Activated naive CD4-positive, alpha-beta T cell treated with anti-CD3 and anti-CD28 coated beads, Interleukin-2, amount 50 U/mL, for 24 hours (primary cell): ENCODE measurements around the gene CHD9.
"Not testable (repeated sequence)": the region's sequence is repeated elsewhere in the genome, so short reads cannot be mapped to it uniquely, and the experiment has no call there.

Experiments
- H3K27ac Mint-ChIP-seq: one replicate; pipeline ENCODE4 v1.8.0; 2021; ENCODE audit warnings: mild to moderate bottlenecking, mixed read lengths
- H3K27me3 Mint-ChIP-seq: one replicate; pipeline ENCODE4 v1.8.0; 2021; ENCODE audit warnings: mixed read lengths
- H3K36me3 Mint-ChIP-seq: one replicate; pipeline ENCODE4 v1.8.0; 2021; ENCODE audit warnings: mixed read lengths
- H3K4me1 Mint-ChIP-seq: one replicate; pipeline ENCODE4 v1.8.0; 2021; ENCODE audit warnings: mixed read lengths
- H3K4me3 Mint-ChIP-seq: one replicate; pipeline ENCODE4 v1.8.0; 2021; ENCODE audit warnings: mild to moderate bottlenecking, mixed read lengths
- H3K9me3 Mint-ChIP-seq: one replicate; pipeline ENCODE4 v1.8.0; 2021; ENCODE audit warnings: mixed read lengths

CHD9 gene

DNA sequence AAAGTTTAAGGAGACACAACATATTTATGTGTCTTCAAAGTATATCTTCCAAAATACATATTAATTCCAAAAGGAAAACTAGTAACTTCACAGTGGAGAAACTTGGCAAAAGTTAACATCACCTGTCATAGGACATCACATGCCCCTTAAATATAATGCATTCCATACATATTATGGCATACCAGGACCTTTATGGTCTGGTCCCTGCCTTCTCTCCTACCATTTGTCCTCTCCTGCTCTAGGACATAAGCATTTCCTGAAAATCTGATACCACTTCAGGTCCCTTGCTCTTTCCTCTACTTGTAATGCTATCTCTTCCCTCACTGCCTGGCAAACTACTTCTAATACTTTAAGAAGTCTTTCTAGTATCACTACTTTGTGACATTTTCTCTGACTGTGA lies 211.4 kb downstream of the CHD9 start:
- Mint-ChIP-seq H3K27ac (no peak overlapping the region), H3K9me3 (no peaks in the 10 kb centered on the region), H3K4me1 (no peaks in the 10 kb centered on the region), H3K36me3 (peaks cover 7% of the 10 kb centered on the region), H3K27me3 (no peaks in the 10 kb centered on the region), H3K4me3 (no peak overlapping the region)

DNA sequence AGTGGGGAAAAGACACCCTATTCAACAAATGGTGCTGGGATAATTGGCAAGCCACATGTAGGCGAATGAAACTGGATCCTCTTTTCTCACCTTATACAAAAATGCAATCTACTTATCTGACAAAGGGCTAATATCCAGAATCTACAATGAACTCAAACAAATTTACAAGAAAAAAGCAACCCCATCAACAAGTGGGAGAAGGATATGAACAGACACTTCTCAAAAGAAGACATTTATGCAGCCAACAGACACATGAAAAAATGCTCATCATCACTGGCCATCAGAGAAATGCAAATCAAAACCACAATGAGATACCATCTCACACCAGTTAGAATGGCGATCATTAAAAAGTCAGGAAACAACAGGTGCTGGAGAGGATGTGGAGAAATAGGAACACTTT lies 223.7 kb downstream of the CHD9 start:
- H3K9me3 Mint-ChIP-seq, H3K4me1 Mint-ChIP-seq, H3K4me3 Mint-ChIP-seq, H3K27me3 Mint-ChIP-seq, H3K27ac Mint-ChIP-seq, H3K36me3 Mint-ChIP-seq: not testable (repeated sequence)

DNA sequence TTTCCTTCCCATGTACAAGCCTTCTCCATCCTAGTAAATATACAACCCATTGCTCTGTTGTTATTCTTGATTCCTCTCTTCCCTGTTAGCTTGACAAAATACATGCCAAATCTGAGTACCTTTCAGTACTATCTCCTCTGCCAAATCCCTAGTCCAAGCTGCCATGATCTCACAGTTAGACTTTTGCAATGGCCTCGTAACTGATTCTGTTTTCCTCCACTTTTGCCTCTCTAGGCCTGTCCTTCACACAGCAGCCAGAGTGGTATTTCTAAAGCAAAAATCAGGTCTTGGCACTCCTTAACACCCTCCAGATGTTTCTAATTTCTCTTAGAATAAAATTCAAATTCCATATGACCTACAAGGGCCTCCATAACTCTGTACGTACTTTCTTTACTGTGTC lies 226.5 kb downstream of the CHD9 start:
- H3K36me3 Mint-ChIP-seq: peaks cover 7% of the 10 kb centered on the region
- H3K9me3 Mint-ChIP-seq: no peaks in the 10 kb centered on the region
- H3K27ac Mint-ChIP-seq: no peak overlapping the region
- H3K4me1 Mint-ChIP-seq: no peaks in the 10 kb centered on the region
- H3K4me3 Mint-ChIP-seq: no peak overlapping the region
- no peaks in the 10 kb centered on the region for H3K27me3 Mint-ChIP-seq

DNA sequence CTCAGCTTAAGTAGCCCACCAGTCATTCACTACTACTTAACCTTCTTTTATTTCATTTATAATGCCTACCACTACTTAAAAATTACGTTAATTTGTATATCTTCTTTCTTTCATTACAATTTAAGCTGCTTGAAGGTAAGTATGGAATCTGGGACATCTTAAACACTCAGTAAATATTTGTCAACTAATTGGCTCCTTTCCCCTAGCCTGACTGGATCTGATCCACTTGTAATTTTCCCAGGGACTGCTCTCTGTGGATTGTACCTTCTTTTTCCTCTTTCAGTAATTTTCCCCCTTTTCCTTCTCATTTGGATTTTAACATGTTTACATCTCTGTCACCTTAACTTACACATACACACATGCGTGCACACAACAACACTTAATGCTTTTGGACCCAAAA lies 227.1 kb downstream of the CHD9 start:
- peaks cover 8% of the 10 kb centered on the region for H3K36me3 Mint-ChIP-seq
- H3K4me1 Mint-ChIP-seq: no peaks in the 10 kb centered on the region
- H3K9me3 Mint-ChIP-seq: no peaks in the 10 kb centered on the region
- H3K4me3 Mint-ChIP-seq: no peak overlapping the region
- H3K27ac Mint-ChIP-seq: no peak overlapping the region
- H3K27me3 Mint-ChIP-seq: no peaks in the 10 kb centered on the region

DNA sequence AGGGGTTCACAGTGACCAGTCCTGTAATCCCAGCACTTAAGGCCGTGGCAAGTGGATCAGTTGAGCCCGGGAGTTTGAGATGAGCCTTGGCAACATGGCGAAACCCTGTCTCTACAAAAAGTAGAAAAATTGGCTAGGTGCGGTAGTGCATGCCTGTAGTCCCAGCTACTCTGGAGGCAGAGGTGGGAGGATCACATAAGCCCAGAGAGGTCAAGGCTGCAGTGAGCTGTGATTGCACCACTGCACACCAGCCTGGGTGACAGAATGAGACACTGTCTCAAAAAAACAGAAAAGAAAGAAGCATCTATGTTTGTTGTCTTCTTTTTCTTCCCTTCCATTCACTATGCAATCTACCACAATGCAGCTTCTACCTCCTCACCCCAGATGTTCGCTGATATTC lies 227.5 kb downstream of the CHD9 start:
- Mint-ChIP-seq H3K27me3 (no peaks in the 10 kb centered on the region), H3K4me3 (no peak overlapping the region), H3K4me1 (no peaks in the 10 kb centered on the region)

DNA sequence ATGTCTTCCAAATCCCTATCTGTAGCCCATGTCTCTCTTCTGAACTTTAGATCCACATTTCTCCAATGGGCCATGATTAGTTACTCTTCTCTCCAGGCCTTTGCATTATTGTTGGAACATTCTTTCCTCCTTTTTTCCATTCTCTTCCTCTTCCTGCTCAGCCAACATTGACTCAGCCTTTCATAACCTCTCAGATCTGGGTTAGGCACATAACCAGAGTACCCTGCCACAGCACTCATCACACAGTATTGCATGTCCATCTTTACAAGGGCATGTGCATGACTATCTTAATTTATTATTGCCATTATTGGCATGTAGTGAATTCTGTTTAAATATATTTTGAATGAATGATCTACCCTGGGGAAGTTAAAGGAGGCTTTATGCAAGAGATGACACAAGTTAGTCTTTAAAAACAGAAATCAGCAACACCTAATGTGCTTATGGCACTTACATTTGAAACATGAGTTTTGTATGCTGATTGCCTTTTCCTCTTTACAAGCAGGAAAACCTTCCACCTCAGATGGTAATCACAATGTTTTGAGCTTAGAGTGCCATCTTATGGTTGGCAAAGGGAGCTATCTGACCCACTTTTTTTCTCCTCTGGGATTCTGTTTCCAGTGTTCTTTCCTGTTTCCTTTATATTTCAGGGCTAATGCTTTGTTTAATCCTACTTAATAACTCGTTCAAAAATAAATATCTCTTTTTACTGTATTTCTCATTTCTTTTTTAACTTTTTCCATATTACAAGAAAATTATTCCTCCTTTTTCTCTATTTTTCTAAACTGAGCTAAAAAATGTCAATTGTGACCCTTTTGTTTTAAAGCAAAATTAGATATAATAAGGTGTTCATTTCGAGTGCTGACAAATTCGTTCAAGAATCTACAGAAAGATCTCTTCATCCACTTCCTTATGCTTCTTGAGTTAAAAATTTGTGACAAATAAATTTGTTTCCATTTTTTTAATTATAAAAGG lies 228.5 kb downstream of the CHD9 start:
- Mint-ChIP-seq H3K27ac (no peak overlapping the region), H3K4me3 (no peak overlapping the region), H3K4me1 (no peaks in the 10 kb centered on the region), H3K9me3 (no peaks in the 10 kb centered on the region), H3K27me3 (no peaks in the 10 kb centered on the region), H3K36me3 (peaks cover 7% of the 10 kb centered on the region)

More for the DNA sequence above, 227.5 kb downstream of the CHD9 start:
- Mint-ChIP-seq H3K27ac (no peak overlapping the region), H3K36me3 (peaks cover 8% of the 10 kb centered on the region), H3K9me3 (no peaks in the 10 kb centered on the region)

DNA sequence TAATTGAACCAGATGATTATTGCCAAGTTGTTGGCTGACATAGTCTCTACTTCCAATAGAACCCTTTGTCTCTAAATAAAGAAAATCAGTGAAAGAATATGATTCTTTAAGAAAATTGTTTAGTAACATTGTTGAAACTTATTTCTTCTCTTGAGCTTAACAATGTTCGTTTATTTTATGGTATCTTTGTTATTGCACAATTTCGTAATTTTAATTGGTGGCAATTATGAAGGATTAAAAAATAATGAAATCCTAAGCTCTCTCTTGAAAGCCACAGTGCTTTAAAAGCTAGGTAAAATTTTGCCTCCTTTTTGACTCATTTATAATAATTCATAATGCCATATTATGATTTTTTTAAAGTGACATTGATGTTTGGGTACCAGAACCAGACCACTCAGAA lies 230.4 kb downstream of the CHD9 start:
- Mint-ChIP-seq H3K9me3 (no peaks in the 10 kb centered on the region), H3K36me3 (peaks cover 7% of the 10 kb centered on the region)

DNA sequence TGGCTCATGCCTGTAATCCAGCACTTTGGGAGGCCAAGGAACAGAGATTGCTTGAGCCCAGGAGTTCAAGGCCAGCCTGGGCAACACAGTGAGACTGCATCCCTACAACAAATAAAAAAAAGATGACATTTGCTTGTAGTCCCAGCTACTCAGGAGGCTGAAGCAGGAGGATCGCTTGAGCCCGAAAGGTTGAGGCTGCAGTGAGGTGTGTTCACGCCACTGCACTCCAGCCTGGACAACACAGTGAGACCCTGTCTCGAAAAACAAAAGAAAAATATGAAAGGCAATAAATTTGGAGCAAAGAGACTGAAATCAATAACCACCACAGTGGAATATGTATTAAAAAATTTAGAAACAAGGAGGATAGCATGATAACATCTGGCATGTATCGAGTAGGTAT lies 235.7 kb downstream of the CHD9 start:
- peaks cover 9% of the 10 kb centered on the region for H3K36me3 Mint-ChIP-seq

More for the DNA sequence above, 230.4 kb downstream of the CHD9 start:
- Mint-ChIP-seq H3K4me3 (no peak overlapping the region), H3K27me3 (no peaks in the 10 kb centered on the region), H3K27ac (no peak overlapping the region), H3K4me1 (no peaks in the 10 kb centered on the region)

DNA sequence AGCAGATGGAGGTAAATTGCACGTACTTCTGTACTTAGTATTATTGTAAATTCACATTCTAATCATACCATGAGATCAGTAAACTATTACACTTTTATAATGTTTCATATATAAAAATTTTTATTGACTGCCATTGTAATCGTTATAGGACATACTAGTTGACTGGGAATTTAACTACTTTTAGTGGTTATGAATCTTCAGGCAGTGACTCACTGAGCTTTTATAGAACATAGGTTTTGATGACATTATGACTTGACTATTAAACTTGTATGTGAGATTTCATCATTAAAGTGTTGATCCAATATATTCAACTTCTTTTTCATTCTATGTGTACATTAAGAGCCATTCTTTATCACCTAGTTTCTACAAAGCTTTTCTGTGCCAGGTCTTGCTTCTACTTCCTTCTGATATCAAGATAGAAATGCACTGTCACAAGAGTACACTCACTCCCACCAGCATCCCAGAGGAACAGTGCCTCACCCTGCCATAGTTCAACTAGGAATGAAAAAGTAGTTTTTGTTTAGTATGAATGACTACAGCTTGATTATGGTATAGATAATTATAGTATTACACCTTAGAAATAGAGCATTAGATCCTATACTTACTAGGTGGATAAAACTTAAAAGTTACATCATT lies 237.1 kb downstream of the CHD9 start:
- H3K9me3 Mint-ChIP-seq: no peaks in the 10 kb centered on the region
- H3K4me3 Mint-ChIP-seq: no peak overlapping the region
- peaks cover 8% of the 10 kb centered on the region for H3K36me3 Mint-ChIP-seq

More for the DNA sequence above, 235.7 kb downstream of the CHD9 start:
- H3K4me3 Mint-ChIP-seq: no peak overlapping the region
- H3K9me3 Mint-ChIP-seq: no peaks in the 10 kb centered on the region
- H3K27ac Mint-ChIP-seq: no peak overlapping the region
- H3K27me3 Mint-ChIP-seq: no peaks in the 10 kb centered on the region
- no peaks in the 10 kb centered on the region for H3K4me1 Mint-ChIP-seq

DNA sequence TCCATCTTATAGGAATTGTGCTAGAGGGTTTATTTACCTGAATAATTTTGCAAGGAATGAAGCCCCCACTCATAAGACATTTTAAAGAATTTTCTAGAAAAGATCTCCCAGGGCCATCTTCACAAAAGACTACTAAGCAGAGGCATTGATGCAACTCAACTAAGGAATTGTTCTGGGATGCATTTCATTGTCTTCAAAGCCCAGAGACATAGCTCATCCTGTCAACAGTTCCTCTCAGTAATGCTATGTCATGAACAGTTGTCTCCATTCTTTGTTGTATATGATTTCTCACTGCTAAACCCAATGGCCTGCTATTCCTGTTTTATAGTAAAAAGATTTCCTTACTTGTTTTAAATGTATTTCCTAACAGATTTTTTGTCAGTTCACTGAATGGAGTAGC lies 242.7 kb downstream of the CHD9 start:
- Mint-ChIP-seq H3K4me1 (no peaks in the 10 kb centered on the region), H3K27me3 (no peaks in the 10 kb centered on the region), H3K4me3 (no peak overlapping the region), H3K36me3 (peaks cover 10% of the 10 kb centered on the region), H3K27ac (no peak overlapping the region), H3K9me3 (no peaks in the 10 kb centered on the region)

More for the DNA sequence above, 237.1 kb downstream of the CHD9 start:
- no peaks in the 10 kb centered on the region for H3K27me3 Mint-ChIP-seq
- H3K27ac Mint-ChIP-seq: no peak overlapping the region
- H3K4me1 Mint-ChIP-seq: no peaks in the 10 kb centered on the region

DNA sequence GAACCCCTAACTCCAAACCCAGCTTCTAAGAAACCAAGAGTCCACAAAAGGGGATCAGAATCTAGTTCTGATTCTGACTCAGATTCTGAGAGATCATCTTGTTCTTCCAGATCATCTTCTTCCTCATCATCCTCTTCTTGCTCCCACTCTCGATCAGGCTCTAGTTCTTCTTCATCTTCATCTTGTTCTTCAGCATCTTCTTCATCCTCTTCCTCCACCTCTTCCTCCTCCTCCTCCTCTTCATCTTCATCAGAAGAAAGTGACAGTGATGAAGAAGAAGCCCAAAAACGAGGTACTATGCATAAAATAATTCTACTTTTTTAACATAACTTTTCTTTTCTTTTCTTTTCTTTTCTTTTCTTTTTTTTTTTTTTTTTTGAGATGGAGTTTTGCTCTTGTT lies 249.5 kb downstream of the CHD9 start:
- Mint-ChIP-seq H3K4me3 (no peak overlapping the region), H3K4me1 (no peaks in the 10 kb centered on the region), H3K27ac (no peak overlapping the region), H3K36me3 (peaks cover 9% of the 10 kb centered on the region), H3K9me3 (no peaks in the 10 kb centered on the region), H3K27me3 (no peaks in the 10 kb centered on the region)

DNA sequence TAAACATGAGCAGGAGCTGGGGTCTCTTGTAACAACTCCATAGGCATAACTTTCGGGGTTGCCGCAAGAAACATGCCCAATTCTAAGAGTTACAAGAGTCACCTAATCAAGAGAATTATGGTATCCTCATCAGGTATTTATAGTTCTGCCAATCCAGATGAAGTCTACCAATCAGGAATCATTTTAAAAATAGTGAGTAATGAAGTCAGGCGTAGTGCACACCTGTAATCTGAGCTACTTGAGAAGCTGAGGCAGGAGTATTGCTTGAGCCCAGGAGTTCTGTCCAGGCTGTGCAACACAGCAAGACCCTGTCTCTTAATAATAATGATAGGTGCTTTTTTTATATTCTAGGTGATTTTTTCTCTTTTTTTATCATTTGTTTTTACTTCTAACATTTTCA lies 251.0 kb downstream of the CHD9 start:
- no peaks in the 10 kb centered on the region for H3K9me3 Mint-ChIP-seq
- H3K27me3 Mint-ChIP-seq: no peaks in the 10 kb centered on the region
- peaks cover 9% of the 10 kb centered on the region for H3K36me3 Mint-ChIP-seq
- H3K4me1 Mint-ChIP-seq: no peaks in the 10 kb centered on the region
- no peak overlapping the region for H3K4me3 Mint-ChIP-seq
- H3K27ac Mint-ChIP-seq: no peak overlapping the region

DNA sequence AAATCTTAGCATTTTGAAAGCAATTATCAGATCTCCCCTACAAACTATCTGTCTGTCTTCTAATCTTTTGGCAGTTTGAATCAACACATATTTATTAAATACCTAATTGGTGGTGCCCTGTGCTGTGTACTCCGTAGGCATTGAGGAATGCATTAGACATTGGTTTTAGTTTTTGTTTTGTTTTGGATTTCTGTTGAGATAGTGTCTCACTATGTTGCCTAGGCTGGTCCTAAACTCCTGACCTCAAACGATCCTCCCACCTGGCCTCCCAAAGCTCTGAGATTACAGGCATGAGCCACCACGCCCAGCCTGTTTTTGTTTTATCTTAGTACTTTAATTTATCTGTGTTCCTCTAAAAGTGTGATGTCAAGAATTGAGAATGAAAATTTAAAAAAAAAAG lies 254.7 kb downstream of the CHD9 start:
- H3K27ac Mint-ChIP-seq: no peak overlapping the region
- peaks cover 15% of the 10 kb centered on the region for H3K36me3 Mint-ChIP-seq

DNA sequence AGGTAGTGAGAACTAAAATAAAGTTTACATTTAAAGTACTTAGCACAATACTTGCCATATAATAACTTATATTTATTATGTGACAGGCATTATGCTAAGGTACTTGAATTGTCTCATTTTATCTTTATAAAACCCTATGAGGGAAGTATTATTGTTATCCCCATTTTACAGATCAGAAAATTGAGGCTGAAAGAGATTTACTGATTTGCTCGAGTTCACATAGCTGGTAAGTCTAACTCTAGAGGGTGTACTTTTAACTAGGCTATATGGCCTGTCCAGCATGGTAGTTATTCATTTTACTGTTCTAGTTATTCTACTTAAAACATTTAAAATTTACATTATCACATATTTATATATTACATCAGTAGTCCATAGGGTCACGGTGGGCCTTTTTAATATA lies 266.2 kb downstream of the CHD9 start:
- no peaks in the 10 kb centered on the region for H3K9me3 Mint-ChIP-seq
- H3K4me3 Mint-ChIP-seq: no peak overlapping the region
- no peaks in the 10 kb centered on the region for H3K4me1 Mint-ChIP-seq
- no peaks in the 10 kb centered on the region for H3K27me3 Mint-ChIP-seq
- no peak overlapping the region for H3K27ac Mint-ChIP-seq
- peaks cover 20% of the 10 kb centered on the region for H3K36me3 Mint-ChIP-seq

More for the DNA sequence above, 254.7 kb downstream of the CHD9 start:
- no peaks in the 10 kb centered on the region for H3K4me1 Mint-ChIP-seq
- H3K27me3 Mint-ChIP-seq: no peaks in the 10 kb centered on the region
- H3K4me3 Mint-ChIP-seq: no peak overlapping the region
- H3K9me3 Mint-ChIP-seq: no peaks in the 10 kb centered on the region

DNA sequence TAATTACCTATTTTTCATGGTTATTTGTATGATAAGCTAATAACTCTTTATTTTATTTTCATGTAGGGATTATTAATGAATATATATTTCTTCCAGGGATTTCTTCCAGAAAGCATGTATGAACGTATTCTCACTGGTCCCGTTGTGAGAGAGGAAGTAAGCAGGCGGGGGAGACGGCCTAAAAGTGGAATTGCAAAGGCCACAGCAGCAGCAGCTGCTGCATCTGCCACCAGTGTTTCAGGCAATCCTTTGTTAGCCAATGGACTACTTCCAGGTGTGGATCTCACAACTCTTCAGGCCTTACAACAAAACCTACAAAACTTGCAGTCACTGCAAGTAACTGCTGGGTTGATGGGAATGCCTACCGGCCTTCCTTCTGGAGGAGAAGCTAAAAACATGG lies 269.1 kb downstream of the CHD9 start:
- H3K4me3 Mint-ChIP-seq: no peak overlapping the region
- no peaks in the 10 kb centered on the region for H3K4me1 Mint-ChIP-seq

DNA sequence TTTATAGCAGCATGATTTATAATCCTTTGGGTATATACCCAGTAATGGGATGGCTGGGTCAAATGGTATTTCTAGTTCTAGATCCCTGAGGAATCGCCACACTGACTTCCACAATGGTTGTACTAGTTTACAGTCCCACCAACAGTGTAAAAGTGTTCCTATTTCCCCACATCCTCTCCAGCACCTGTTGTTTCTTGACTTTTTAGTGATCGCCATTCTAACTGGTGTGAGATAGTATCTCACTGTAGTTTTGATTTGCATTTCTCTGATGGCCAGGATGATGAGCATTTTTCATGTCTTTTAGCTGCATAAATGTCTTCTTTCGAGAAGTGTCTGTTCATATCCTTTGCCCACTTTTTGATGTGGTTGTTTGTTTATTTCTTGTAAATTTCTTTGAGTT lies 276.2 kb downstream of the CHD9 start:
- not testable (repeated sequence) for H3K36me3 Mint-ChIP-seq, H3K27me3 Mint-ChIP-seq, H3K27ac Mint-ChIP-seq, H3K4me3 Mint-ChIP-seq, H3K9me3 Mint-ChIP-seq
- peaks cover 17% of the 10 kb centered on the region for H3K4me1 Mint-ChIP-seq

More for the DNA sequence above, 269.1 kb downstream of the CHD9 start:
- peaks cover 7% of the 10 kb centered on the region for H3K36me3 Mint-ChIP-seq
- no peak overlapping the region for H3K27ac Mint-ChIP-seq
- no peaks in the 10 kb centered on the region for H3K9me3 Mint-ChIP-seq
- no peaks in the 10 kb centered on the region for H3K27me3 Mint-ChIP-seq
